ENCODE measurements around the gene PRXL2C.
"Not testable (repeated sequence)": the region's sequence is repeated elsewhere in the genome, so short reads cannot be mapped to it uniquely, and the experiment has no call there.

Gene PRXL2C, protein sequence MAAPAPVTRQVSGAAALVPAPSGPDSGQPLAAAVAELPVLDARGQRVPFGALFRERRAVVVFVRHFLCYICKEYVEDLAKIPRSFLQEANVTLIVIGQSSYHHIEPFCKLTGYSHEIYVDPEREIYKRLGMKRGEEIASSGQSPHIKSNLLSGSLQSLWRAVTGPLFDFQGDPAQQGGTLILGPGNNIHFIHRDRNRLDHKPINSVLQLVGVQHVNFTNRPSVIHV

DNA sequence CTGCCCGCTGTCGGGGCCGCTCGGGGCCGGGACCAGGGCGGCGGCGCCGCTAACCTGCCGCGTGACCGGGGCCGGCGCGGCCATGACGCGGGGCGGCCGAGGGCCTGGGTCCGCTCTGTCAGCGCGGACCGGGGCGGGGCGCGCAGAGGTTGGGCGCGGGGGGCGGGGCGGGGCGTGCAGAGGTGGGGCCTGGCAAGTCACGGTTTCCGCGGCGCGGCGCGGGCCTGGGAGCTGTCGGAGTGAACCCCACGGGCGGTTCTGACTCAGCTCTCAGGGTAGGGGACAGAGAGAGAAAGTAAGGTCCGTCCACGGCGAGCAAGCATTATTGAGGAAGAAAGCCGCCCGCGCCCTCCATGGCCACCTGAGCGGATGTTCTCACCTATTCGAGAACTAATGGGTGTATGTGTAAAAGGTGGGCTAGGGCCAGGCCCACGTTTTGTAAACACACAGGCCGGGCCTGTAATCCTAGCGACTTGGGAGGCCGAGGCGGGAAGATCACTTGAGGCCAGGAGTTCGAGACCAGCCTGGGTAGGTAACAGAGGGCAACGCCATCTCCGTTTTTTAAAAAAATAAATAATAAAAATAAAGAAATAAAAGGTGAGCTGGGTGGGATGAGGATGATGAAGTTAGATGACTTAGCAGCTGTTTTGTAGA is at the start of gene PRXL2C:
TSS of gene PRXL2C (minus strand) at position 120 of the 654 bp plus-strand sequence. CDS start at position 84, 36 bp downstream.
- H3K4me2 ChIP-seq (ENCODE audit: low read length), result peak within 1 kb of the TSS; percentile 61
- H3K36me3 ChIP-seq (ENCODE audit: control insufficient read depth, low read length), result no peaks in the 10 kb centered on the region
- no peaks in the 10 kb centered on the region for H4K20me1 ChIP-seq (ENCODE audit: control insufficient read depth, insufficient read depth, low read depth, low read length)
- H3F3A ChIP-seq (ENCODE audit: control insufficient read depth, insufficient read depth), result no peaks in the 10 kb centered on the region
- no peaks in the 10 kb centered on the region for H3K79me2 ChIP-seq (ENCODE audit: control insufficient read depth, low read length)
- no peak within 1 kb of the TSS for H3K27ac ChIP-seq (ENCODE audit: low read depth, low read length)
- H3K9me2 ChIP-seq (replicated peaks; ENCODE audit: control insufficient read depth, low read length), result no peaks in the 10 kb centered on the region
- no peak for TF ChIP-seq EZH2phosphoT487 (IDR thresholded peaks at IDR 0.05; ENCODE audit: borderline replicate concordance, low read length)
- TF ChIP-seq, protein P1, sequence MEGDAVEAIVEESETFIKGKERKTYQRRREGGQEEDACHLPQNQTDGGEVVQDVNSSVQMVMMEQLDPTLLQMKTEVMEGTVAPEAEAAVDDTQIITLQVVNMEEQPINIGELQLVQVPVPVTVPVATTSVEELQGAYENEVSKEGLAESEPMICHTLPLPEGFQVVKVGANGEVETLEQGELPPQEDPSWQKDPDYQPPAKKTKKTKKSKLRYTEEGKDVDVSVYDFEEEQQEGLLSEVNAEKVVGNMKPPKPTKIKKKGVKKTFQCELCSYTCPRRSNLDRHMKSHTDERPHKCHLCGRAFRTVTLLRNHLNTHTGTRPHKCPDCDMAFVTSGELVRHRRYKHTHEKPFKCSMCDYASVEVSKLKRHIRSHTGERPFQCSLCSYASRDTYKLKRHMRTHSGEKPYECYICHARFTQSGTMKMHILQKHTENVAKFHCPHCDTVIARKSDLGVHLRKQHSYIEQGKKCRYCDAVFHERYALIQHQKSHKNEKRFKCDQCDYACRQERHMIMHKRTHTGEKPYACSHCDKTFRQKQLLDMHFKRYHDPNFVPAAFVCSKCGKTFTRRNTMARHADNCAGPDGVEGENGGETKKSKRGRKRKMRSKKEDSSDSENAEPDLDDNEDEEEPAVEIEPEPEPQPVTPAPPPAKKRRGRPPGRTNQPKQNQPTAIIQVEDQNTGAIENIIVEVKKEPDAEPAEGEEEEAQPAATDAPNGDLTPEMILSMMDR (IDR thresholded peaks at IDR 0.05; ENCODE audit: low read depth, low read length, poor library complexity, severe bottlenecking), result no peak
- 0 out of 2 replicates have a peak, but pooled peaks cover 2% of the 10 kb centered on the region for H3K4me1 ChIP-seq (ENCODE audit: control insufficient read depth, low read length)
- no peaks in the 10 kb centered on the region for H3K27me3 ChIP-seq (ENCODE audit: control insufficient read depth, low read length)
- peak within 1 kb of the TSS; percentile 67 for H3K4me3 ChIP-seq (ENCODE audit: low read length)
- no peaks in the 10 kb centered on the region for H3K9me3 ChIP-seq (ENCODE audit: control insufficient read depth, insufficient read depth, low read length)

DNA sequence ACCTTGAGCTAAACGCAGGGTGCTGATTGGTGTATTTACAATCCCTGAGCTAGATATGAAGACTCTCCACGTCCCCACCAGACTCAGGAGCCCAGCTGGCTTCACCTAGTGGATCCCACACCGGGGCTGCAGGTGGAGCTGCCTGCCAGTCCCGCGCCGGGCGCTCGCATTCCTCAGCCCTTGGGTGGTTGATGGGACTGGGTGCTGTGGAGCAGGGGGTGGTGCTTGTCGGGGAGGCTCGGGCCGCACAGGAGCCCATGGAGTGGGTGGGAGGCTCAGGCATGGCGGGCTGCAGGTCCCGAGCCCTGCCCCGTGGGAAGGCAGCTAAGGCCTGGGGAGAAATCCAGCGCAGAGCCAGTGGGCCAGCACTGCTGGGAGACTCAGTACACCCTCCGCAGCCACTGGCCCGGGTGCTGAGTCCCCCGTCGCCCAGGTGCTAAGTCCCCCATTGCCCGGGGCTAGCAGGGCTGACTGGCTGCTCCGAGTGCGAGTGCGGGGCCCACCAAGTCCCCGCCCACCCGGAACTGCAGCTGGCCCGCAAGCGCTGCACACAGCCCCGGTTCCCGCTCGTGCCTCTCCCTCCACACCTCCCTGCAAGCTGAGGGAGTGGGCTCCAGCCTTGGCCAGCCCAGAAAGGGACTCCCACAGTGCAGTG is 45.7 kb upstream of the PRXL2C start:
- H3K4me2 ChIP-seq (ENCODE audit: low read length); H3K9me3 ChIP-seq (ENCODE audit: control insufficient read depth, insufficient read depth, low read length); H3K4me3 ChIP-seq (ENCODE audit: low read length): not testable (repeated sequence)

DNA sequence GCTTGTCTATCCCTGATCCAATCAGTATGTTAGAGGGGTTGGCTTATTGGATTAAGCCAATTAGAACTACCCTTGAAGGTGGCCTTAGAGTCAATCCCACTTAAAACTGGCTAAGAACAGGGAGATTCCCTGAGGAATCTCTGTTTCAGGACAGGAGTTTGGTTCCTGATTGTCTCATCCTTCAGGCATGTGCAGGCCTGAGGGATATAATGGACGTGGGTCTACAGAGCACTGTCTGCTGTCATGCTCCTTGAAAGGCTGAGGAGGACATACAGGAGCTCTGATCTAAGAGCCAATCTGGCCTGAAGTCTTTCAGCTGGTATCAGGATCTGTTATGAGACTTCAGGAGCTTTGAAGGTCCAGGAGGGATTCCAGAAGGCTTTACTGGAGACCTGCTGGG is 36.2 kb upstream of the PRXL2C start:
- H3F3A ChIP-seq (ENCODE audit: control insufficient read depth, insufficient read depth), result no peaks in the 10 kb centered on the region
- no peak overlapping the region for H3K4me2 ChIP-seq (ENCODE audit: low read length)
- 0 out of 2 replicates have a peak, but pooled peaks cover 3% of the 10 kb centered on the region for H3K27me3 ChIP-seq (ENCODE audit: control insufficient read depth, low read length)
- TF ChIP-seq, protein P1 (IDR thresholded peaks at IDR 0.05; ENCODE audit: low read depth, low read length, poor library complexity, severe bottlenecking), result no peak
- no peak for TF ChIP-seq EZH2phosphoT487 (IDR thresholded peaks at IDR 0.05; ENCODE audit: borderline replicate concordance, low read length)
- no peaks in the 10 kb centered on the region for H3K79me2 ChIP-seq (ENCODE audit: control insufficient read depth, low read length)
- H3K9me3 ChIP-seq (ENCODE audit: control insufficient read depth, insufficient read depth, low read length), result no peaks in the 10 kb centered on the region
- H3K36me3 ChIP-seq (ENCODE audit: control insufficient read depth, low read length), result no peaks in the 10 kb centered on the region
- no peaks in the 10 kb centered on the region for H3K4me1 ChIP-seq (ENCODE audit: control insufficient read depth, low read length)
- H3K4me3 ChIP-seq (ENCODE audit: low read length), result no peak overlapping the region
- H3K27ac ChIP-seq (ENCODE audit: low read depth, low read length), result no peak overlapping the region
- no peaks in the 10 kb centered on the region for H4K20me1 ChIP-seq (ENCODE audit: control insufficient read depth, insufficient read depth, low read depth, low read length)
- no peaks in the 10 kb centered on the region for H3K9me2 ChIP-seq (replicated peaks; ENCODE audit: control insufficient read depth, low read length)

More for the DNA sequence above, 45.7 kb upstream of the PRXL2C start:
- not testable (repeated sequence) for H3K27ac ChIP-seq (ENCODE audit: low read depth, low read length); H3K9me2 ChIP-seq (replicated peaks; ENCODE audit: control insufficient read depth, low read length); H3K27me3 ChIP-seq (ENCODE audit: control insufficient read depth, low read length); H3K36me3 ChIP-seq (ENCODE audit: control insufficient read depth, low read length); H3K4me1 ChIP-seq (ENCODE audit: control insufficient read depth, low read length); H4K20me1 ChIP-seq (ENCODE audit: control insufficient read depth, insufficient read depth, low read depth, low read length); H3K79me2 ChIP-seq (ENCODE audit: control insufficient read depth, low read length); H3F3A ChIP-seq (ENCODE audit: control insufficient read depth, insufficient read depth)
